HepG2 (cell line): Measurements from ENCODE around the gene PFKFB4. TPM values are rescaled to one million over a fixed set of nuclear protein-coding genes. Genes with fewer than 3 reads are reported as not detected.

Experiments
- ATAC-seq: fragments of 200-7000 bp; cut with Tn5 transposase; 3 replicates; pipeline ENCODE4 v1.9.1; 2020; ENCODE audit warnings: mild to moderate bottlenecking, moderate library complexity
- BruUV-seq: library from RNA; stranded (reverse); fragments of 400-500 nt; replicated peaks from 2 replicates; lab custom pipeline; 2021; lab: Mats Ljungman, UMichigan
- CTCF ChIA-PET: fragments of 300-600 bp; formaldehyde crosslinking; extraction: SDS; loops from one replicate; lab custom pipeline; 2021; ENCODE audit warnings: low total read pairs, inconsistent platforms, low intra/inter-chr PET ratio; lab: Yijun Ruan, JAX
- POLR2A ChIA-PET: fragments of 350-600 bp; sonication (Branson Sonifier 250); formaldehyde crosslinking; loops from one replicate; lab custom pipeline; 2020; ENCODE audit warnings: antibody characterized with exemption, inconsistent platforms; lab: Yijun Ruan, JAX
- DNase-seq: peaks from one replicate; pipeline ENCODE4 v3.0.0-alpha.2; 2015; ENCODE audit warnings: low spot score
- FAIRE-seq: peaks from 3 replicates; lab custom pipeline; 2011; peaks lifted over from hg19 to GRCh38; lab: Jason Lieb, UNC
- H2AFZ ChIP-seq: one replicate; pipeline ENCODE4 v1.6.1; 2011; ENCODE audit warnings: low read length, inconsistent platforms
- H3K27ac ChIP-seq: fragments of 300-600 bp; 3 replicates; pipeline ENCODE4 v1.8.0; 2011; ENCODE audit warnings: mixed run types, mild to moderate bottlenecking, mixed read lengths, low read length, inconsistent platforms; ENCODE audit not compliant: insufficient read depth; ENCODE audit errors: extremely low read length
- H3K27me3 ChIP-seq, 2 experiments: fragments of 200-600 bp in 1 of 2; 2 replicates in 1 of 2; 3 replicates in 1 of 2; pipeline versions ENCODE4 v1.6.0 to v1.8.0; 2011; ENCODE audit warnings: low read length in 2 of 2, mild to moderate bottlenecking in 2 of 2, moderate library complexity in 2 of 2, inconsistent platforms in 1 of 2; ENCODE audit not compliant: insufficient read depth in 2 of 2, control insufficient read depth in 1 of 2
- H3K36me3 ChIP-seq, 2 experiments: fragments of 200-600 bp in 1 of 2; replicated peaks in 1 of 2; 2 replicates in 1 of 2; 3 replicates in 1 of 2; pipeline versions ENCODE4 v1.5.1 to v1.8.0; 2011; ENCODE audit warnings: low read length in 2 of 2, inconsistent platforms in 1 of 2; ENCODE audit not compliant: insufficient read depth in 2 of 2, control insufficient read depth in 1 of 2
- H3K4me1 ChIP-seq: 2 replicates; pipeline ENCODE4 v1.5.1; 2012; ENCODE audit warnings: low read length, inconsistent platforms; ENCODE audit not compliant: insufficient read depth
- H3K4me2 ChIP-seq: 2 replicates; pipeline ENCODE4 v1.6.0; 2011; ENCODE audit warnings: low read depth, low read length, inconsistent platforms
- H3K4me3 ChIP-seq, 3 experiments: fragments of 200-600 bp in 1 of 3; sonication (generic), shearing (Covaris generic) in 1 of 3; replicated peaks in 1 of 3; 2 replicates each; pipeline ENCODE4 v1.5.1; 2011 to 2016; ENCODE audit warnings: low read length in 3 of 3, inconsistent platforms in 2 of 3, low read depth in 2 of 3, mild to moderate bottlenecking in 2 of 3, control low read depth in 1 of 3, mixed read lengths in 1 of 3; ENCODE audit not compliant: insufficient read depth in 1 of 3
- H3K79me2 ChIP-seq: one replicate; pipeline ENCODE4 v1.6.1; 2011; ENCODE audit warnings: low read length, inconsistent platforms; ENCODE audit not compliant: insufficient read depth
- H3K9ac ChIP-seq: 2 replicates; pipeline ENCODE4 v1.6.0; 2011; ENCODE audit warnings: mild to moderate bottlenecking, low read depth, low read length, inconsistent platforms; ENCODE audit not compliant: insufficient read depth
- H3K9me3 ChIP-seq: 2 replicates; pipeline ENCODE4 v1.5.1; 2012; ENCODE audit warnings: mild to moderate bottlenecking, low read length
- H4K20me1 ChIP-seq: 2 replicates; pipeline ENCODE4 v1.6.0; 2011; ENCODE audit warnings: inconsistent platforms, mild to moderate bottlenecking, low read length, moderate library complexity; ENCODE audit not compliant: insufficient read depth
- HOXA9 ChIP-seq: sonication (generic); formaldehyde crosslinking; IDR thresholded peaks from 2 replicates; pipeline ENCODE4 v1.8.1; 2022; ENCODE audit warnings: missing genetic modification reagents, mild to moderate bottlenecking, moderate library complexity, borderline replicate concordance
- IRF2 ChIP-seq: IDR thresholded peaks from 2 replicates; pipeline ENCODE4 v1.6.1; 2018; ENCODE audit warnings: missing genetic modification reagents, missing compliant biosample characterization
- KLF16 ChIP-seq, 2 experiments: sonication (generic) in 1 of 2; formaldehyde crosslinking in 1 of 2; IDR thresholded peaks; 2 replicates each; pipeline versions ENCODE4 v1.6.1 to v1.8.0; 2016 to 2023; ENCODE audit warnings: missing genetic modification reagents in 2 of 2, missing compliant biosample characterization in 1 of 2
- KLF6 ChIP-seq: IDR thresholded peaks from 2 replicates; pipeline ENCODE4 v1.8.0; 2016; ENCODE audit warnings: missing biosample characterization, missing genetic modification reagents
- NFE2L1 ChIP-seq: sonication (generic); formaldehyde crosslinking; IDR thresholded peaks from 2 replicates; pipeline ENCODE4 v1.4.0; 2020; ENCODE audit warnings: missing genetic modification reagents, mild to moderate bottlenecking, borderline replicate concordance
- RXRB ChIP-seq: IDR thresholded peaks from 2 replicates; pipeline ENCODE4 v1.6.1; 2016; ENCODE audit warnings: borderline replicate concordance, missing genetic modification reagents, missing compliant biosample characterization
- SAFB2 ChIP-seq: sonication (generic); formaldehyde crosslinking; IDR thresholded peaks from 2 replicates; pipeline ENCODE4 v1.5.1; 2020; ENCODE audit warnings: missing genetic modification reagents, low read depth, mild to moderate bottlenecking, borderline replicate concordance
- ZKSCAN8 ChIP-seq: IDR thresholded peaks from 2 replicates; pipeline ENCODE4 v1.6.1; 2016; ENCODE audit warnings: borderline replicate concordance, missing genetic modification reagents, missing compliant biosample characterization
- ZNF563 ChIP-seq: sonication (generic); formaldehyde crosslinking; IDR thresholded peaks from 2 replicates; pipeline ENCODE4 v1.8.0; 2022; ENCODE audit warnings: mild to moderate bottlenecking, moderate library complexity, missing genetic modification reagents
- ZSCAN12 ChIP-seq: sonication (generic); formaldehyde crosslinking; IDR thresholded peaks from 2 replicates; pipeline ENCODE4 v1.9.0; 2021; ENCODE audit warnings: mild to moderate bottlenecking, missing genetic modification reagents
- WGBS: methylation state at CpG from one replicate; pipeline ENCODE4 v1.1.6; 2017; ENCODE audit warnings: low lambda C conversion rate; 5-methylcytosine and 5-hydroxymethylcytosine counted together
- in situ Hi-C: cut with HindIII; loops from 2 replicates; pipeline ENCODE4 v1.10.0; 2017; ENCODE audit warnings: low pct_unique_long_range_greater_than_20kb; ENCODE audit not compliant: extremely low pct_ligation_motif_present
- intact Hi-C: fragments of 100-400 bp; cut with micrococcal nuclease; formaldehyde crosslinking; loops from one replicate; pipeline ENCODE4 v1.10.0; 2022; ENCODE audit not compliant: unreplicated experiment
- polyA plus RNA-seq, 8 experiments: library from polyadenylated mRNA; depleted of rRNA in 3 of 8; stranded (reverse) in 7 of 8; unstranded in 1 of 8; fragments of >200 nt; fragmentation: Illumina TruSeq in 4 of 8; extraction: Trizol in 4 of 8; gene quantifications; 2 replicates each; pipeline versions ENCODE4 v1.2.1 to v1.2.3, GENCODE V29; 2011 to 2016; ENCODE audit warnings: low read depth in 4 of 8, missing spikeins in 1 of 8, mixed read lengths in 1 of 8; ENCODE audit not compliant: insufficient read depth in 1 of 8
- total RNA-seq, 5 experiments: library from RNA; depleted of rRNA; stranded (reverse); fragments of >200 nt; fragmentation: Illumina TruSeq; extraction: Trizol; gene quantifications; 2 replicates each; pipeline ENCODE4 v1.2.3, GENCODE V29; 2016; ENCODE audit warnings: low read depth in 1 of 5
- TF ChIP-seq, protein P1 (sequence below): sonication (generic); formaldehyde crosslinking; IDR thresholded peaks from 2 replicates; pipeline ENCODE4 v1.5.0; 2020; ENCODE audit warnings: missing genetic modification reagents
- TF ChIP-seq, protein P2 (sequence below): sonication (generic); formaldehyde crosslinking; IDR thresholded peaks from 2 replicates; pipeline ENCODE4 v1.9.0; 2021; ENCODE audit warnings: missing genetic modification reagents, borderline replicate concordance
- TF ChIP-seq, protein P3 (sequence below): sonication (generic); formaldehyde crosslinking; IDR thresholded peaks from 2 replicates; pipeline ENCODE4 v1.4.0; 2020; ENCODE audit warnings: missing genetic modification reagents

Gene PFKFB4
- total and polyA plus RNA-seq, 2 of the 13 experiments (the other 11 are each of a cell fraction or from before 2014, with no cell fraction given): 7.1 to 103 TPM

DNA sequence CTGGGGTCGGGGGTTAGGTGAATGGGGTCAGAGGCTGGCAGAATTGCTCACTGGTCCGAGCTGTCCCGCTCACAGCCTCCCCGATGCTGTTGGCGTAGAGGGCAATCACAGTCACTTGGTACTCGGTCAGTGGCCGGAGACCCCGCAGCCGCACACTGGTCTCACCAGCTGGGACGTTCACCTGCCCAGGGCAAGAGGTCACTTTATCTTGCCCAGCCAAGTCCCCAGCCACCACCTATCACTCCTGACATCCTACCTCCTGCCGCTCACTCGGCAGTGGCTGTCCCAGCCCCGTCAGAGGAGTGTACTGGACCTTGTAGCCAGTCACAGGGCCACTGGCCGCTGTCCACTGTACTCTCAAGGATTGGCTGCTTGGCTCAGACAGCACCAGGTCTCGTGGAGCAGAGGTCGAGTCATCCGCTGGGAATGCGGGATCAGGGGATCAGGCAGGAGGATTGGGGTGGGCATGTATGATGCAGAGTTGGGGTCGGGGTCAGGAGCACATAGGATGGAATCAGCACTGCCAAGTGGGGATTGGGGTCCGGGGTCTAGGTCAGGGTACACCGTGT lies 36.0 kb upstream of the PFKFB4 start:
- ChIA-PET CTCF (no interaction called here), POLR2A (no interaction called here)
- no TSS peak for BruUV-seq
- Histone ChIP-seq H3K79me2 (no peaks in the 10 kb centered on the region), H3K27ac (no peak overlapping the region), H4K20me1 (no peaks in the 10 kb centered on the region), H3K27me3 (0 out of 5 replicates have a peak, but pooled peaks cover 0 to 4% of the 10 kb centered on the region in 2 experiments), H3K4me2 (no peak overlapping the region), H3K4me1 (peaks cover 39% of the 10 kb centered on the region)
- 53% methylated on average over 11 of the region's 21 CpGs for WGBS
- intact Hi-C loops: no loop called here
- no peak for ATAC-seq
- TF ChIP-seq ZKSCAN8 (no peak), ZSCAN12 (CRISPR knock-in tag) (no peak)
- TF ChIP-seq, all 625 proteins: peak for 0
- DNase-seq (no peak), FAIRE-seq (no peak)
- Histone ChIP-seq H3K4me3 (no peak overlapping the region), H3K36me3 (no peaks in the 10 kb centered on the region; a peak in 1 of 5 replicates), H3K9me3 (no peaks in the 10 kb centered on the region), H2AFZ (no peak overlapping the region), H3K9ac (no peak overlapping the region)
- in situ Hi-C loops: no loop called here

DNA sequence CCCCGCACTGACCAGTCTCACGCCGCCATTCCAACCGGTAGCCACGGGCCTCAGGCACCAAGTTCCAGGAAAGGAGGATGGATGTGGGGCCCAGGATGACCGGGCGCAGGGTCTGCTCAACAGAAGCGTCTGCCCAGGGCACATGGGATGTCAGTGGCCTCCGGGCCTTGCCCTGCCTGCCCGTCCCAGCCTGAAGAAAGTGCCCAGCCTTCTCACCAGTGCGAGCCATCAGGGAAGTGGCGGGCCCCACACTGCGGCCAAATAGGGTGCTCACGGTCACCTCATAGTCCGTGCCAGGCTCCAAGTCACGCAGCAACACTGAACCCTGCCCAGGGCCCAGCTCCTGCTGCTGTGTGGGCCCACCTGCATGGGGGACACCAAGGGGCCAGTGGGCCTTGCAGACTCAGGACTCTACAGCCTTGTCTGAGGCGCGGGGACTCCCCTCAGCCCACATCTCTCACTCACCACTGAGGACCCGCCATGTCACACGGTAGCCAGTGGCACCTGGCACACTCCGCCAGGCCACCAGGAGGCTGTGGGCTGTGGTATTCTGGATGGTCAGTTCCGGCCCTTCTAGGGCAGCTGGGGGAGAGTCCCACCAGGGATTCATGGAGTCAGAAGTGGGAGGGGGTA lies 35.4 kb upstream of the PFKFB4 start:
- Histone ChIP-seq H2AFZ (no peak overlapping the region), H3K79me2 (no peaks in the 10 kb centered on the region), H3K9ac (no peak overlapping the region), H3K9me3 (no peaks in the 10 kb centered on the region), H4K20me1 (no peaks in the 10 kb centered on the region), H3K36me3 (no peaks in the 10 kb centered on the region; a peak in 1 of 5 replicates), H3K4me2 (no peak overlapping the region), H3K4me3 (no peak overlapping the region), H3K27me3 (0 out of 5 replicates have a peak, but pooled peaks cover 0 to 4% of the 10 kb centered on the region in 2 experiments), H3K27ac (no peak overlapping the region), H3K4me1 (peaks cover 33% of the 10 kb centered on the region)
- ATAC-seq (no peak), FAIRE-seq (no peak), DNase-seq (no peak)
- intact Hi-C loops (no loop called here), in situ Hi-C loops (no loop called here)
- ChIA-PET POLR2A (no interaction called here), CTCF (no interaction called here)
- 85% methylated on average over 14 of the region's 22 CpGs for whole genome bisulfite sequencing
- no TSS peak for BruUV-seq
- no peak for TF ChIP-seq KLF6 (CRISPR knock-in tag)
- no peak for TF ChIP-seq SAFB2 (CRISPR knock-in tag)
- TF ChIP-seq KLF16 (CRISPR knock-in tag; IDR thresholded peaks at IDR 0.05): no peak
- no peak for TF ChIP-seq NFE2L1 (CRISPR knock-in tag)
- TF ChIP-seq HOXA9 (CRISPR knock-in tag): no peak
- TF ChIP-seq RXRB (CRISPR knock-in tag): no peak
- TF ChIP-seq, protein P1, sequence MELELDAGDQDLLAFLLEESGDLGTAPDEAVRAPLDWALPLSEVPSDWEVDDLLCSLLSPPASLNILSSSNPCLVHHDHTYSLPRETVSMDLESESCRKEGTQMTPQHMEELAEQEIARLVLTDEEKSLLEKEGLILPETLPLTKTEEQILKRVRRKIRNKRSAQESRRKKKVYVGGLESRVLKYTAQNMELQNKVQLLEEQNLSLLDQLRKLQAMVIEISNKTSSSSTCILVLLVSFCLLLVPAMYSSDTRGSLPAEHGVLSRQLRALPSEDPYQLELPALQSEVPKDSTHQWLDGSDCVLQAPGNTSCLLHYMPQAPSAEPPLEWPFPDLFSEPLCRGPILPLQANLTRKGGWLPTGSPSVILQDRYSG (CRISPR knock-in tag): no peak
- TF ChIP-seq, protein P2, sequence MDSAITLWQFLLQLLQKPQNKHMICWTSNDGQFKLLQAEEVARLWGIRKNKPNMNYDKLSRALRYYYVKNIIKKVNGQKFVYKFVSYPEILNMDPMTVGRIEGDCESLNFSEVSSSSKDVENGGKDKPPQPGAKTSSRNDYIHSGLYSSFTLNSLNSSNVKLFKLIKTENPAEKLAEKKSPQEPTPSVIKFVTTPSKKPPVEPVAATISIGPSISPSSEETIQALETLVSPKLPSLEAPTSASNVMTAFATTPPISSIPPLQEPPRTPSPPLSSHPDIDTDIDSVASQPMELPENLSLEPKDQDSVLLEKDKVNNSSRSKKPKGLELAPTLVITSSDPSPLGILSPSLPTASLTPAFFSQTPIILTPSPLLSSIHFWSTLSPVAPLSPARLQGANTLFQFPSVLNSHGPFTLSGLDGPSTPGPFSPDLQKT: no peak
- no peak for TF ChIP-seq ZNF563 (CRISPR knock-in tag)
- TF ChIP-seq, protein P3, sequence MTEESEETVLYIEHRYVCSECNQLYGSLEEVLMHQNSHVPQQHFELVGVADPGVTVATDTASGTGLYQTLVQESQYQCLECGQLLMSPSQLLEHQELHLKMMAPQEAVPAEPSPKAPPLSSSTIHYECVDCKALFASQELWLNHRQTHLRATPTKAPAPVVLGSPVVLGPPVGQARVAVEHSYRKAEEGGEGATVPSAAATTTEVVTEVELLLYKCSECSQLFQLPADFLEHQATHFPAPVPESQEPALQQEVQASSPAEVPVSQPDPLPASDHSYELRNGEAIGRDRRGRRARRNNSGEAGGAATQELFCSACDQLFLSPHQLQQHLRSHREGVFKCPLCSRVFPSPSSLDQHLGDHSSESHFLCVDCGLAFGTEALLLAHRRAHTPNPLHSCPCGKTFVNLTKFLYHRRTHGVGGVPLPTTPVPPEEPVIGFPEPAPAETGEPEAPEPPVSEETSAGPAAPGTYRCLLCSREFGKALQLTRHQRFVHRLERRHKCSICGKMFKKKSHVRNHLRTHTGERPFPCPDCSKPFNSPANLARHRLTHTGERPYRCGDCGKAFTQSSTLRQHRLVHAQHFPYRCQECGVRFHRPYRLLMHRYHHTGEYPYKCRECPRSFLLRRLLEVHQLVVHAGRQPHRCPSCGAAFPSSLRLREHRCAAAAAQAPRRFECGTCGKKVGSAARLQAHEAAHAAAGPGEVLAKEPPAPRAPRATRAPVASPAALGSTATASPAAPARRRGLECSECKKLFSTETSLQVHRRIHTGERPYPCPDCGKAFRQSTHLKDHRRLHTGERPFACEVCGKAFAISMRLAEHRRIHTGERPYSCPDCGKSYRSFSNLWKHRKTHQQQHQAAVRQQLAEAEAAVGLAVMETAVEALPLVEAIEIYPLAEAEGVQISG (CRISPR knock-in tag): no peak
- no peak for TF ChIP-seq IRF2
